ENCODE data around the gene C10orf105.

Gene C10orf105

DNA sequence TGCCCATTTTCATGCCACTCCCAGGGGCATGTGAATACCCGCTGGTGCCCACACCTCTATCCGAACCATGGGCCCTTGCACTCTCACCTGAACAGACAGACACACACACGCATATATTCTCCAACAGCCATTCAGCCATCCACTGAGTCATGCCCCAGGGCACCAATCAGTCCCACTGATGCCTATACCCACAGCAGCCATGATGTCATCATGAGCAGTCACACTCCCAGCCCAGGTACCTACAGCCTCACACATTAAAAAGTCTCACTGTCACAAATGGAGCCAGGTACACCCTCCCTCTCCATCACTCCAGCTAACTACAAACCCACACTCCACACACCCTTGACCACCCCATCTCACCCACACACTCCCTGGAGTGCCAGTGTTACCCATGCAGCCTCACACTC, 41.5 kb upstream of the C10orf105 start:
- H3K36me3 ChIP-seq (ENCODE audit: low read depth) = no peaks in the 10 kb centered on the region
- no peak overlapping the region for H3K4me3 ChIP-seq (ENCODE audit: severe bottlenecking)
- H3K9me3 ChIP-seq (ENCODE audit: severe bottlenecking) = no peaks in the 10 kb centered on the region
- peaks cover 9% of the 10 kb centered on the region for H3K4me1 ChIP-seq (ENCODE audit: insufficient read depth, poor library complexity, severe bottlenecking)
- TF ChIP-seq, protein P1, sequence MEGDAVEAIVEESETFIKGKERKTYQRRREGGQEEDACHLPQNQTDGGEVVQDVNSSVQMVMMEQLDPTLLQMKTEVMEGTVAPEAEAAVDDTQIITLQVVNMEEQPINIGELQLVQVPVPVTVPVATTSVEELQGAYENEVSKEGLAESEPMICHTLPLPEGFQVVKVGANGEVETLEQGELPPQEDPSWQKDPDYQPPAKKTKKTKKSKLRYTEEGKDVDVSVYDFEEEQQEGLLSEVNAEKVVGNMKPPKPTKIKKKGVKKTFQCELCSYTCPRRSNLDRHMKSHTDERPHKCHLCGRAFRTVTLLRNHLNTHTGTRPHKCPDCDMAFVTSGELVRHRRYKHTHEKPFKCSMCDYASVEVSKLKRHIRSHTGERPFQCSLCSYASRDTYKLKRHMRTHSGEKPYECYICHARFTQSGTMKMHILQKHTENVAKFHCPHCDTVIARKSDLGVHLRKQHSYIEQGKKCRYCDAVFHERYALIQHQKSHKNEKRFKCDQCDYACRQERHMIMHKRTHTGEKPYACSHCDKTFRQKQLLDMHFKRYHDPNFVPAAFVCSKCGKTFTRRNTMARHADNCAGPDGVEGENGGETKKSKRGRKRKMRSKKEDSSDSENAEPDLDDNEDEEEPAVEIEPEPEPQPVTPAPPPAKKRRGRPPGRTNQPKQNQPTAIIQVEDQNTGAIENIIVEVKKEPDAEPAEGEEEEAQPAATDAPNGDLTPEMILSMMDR (IDR thresholded peaks at IDR 0.05; ENCODE audit: poor library complexity, severe bottlenecking) = no peak
- H3K27me3 ChIP-seq (ENCODE audit: insufficient read depth, poor library complexity, severe bottlenecking) = no peaks in the 10 kb centered on the region
- ATAC-seq (ENCODE audit: low read depth) (peak; percentile 56), DNase-seq (ENCODE audit: low spot score) (no peak)
- no peak overlapping the region for H3K27ac ChIP-seq (ENCODE audit: poor library complexity, severe bottlenecking)

DNA sequence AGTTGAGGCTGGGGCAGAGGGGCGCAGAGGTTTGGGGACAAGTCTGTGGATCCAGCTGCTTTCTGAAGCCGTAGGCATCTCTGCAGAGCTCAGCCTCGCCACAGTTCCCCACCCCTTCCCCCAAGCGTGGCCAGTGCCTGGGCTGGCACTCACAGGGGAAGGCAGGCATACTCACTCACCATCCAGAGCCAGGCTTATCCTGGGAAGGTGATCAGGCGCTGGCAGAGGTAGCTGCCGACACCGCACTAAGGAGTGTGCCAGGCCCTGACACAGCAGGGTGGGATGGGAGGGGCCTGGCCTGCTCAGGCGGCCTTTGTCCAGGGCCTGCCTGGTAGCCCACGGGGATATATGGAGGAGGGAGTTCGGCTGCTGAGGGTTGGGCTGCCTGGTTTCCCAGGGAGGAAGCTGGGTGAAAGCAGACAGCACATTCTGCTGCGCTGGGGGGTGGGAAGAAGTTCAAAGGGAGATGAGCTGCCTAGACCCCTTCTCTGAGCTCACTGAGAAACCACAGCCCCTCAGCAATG, 37.9 kb upstream of the C10orf105 start:
- Histone ChIP-seq H3K36me3 (ENCODE audit: low read depth) (no peaks in the 10 kb centered on the region), H3K27ac (ENCODE audit: poor library complexity, severe bottlenecking) (no peak overlapping the region), H3K4me1 (ENCODE audit: insufficient read depth, poor library complexity, severe bottlenecking) (peaks cover 4% of the 10 kb centered on the region), H3K9me3 (ENCODE audit: severe bottlenecking) (no peaks in the 10 kb centered on the region), H3K27me3 (ENCODE audit: insufficient read depth, poor library complexity, severe bottlenecking) (no peaks in the 10 kb centered on the region), H3K4me3 (ENCODE audit: severe bottlenecking) (no peak overlapping the region)
- TF ChIP-seq, protein P1 (IDR thresholded peaks at IDR 0.05; ENCODE audit: poor library complexity, severe bottlenecking) = no peak
- DNase-seq (ENCODE audit: low spot score) = no peak
- no peak; the same call in 2 of the 3 replicates for ATAC-seq (ENCODE audit: low read depth)

DNA sequence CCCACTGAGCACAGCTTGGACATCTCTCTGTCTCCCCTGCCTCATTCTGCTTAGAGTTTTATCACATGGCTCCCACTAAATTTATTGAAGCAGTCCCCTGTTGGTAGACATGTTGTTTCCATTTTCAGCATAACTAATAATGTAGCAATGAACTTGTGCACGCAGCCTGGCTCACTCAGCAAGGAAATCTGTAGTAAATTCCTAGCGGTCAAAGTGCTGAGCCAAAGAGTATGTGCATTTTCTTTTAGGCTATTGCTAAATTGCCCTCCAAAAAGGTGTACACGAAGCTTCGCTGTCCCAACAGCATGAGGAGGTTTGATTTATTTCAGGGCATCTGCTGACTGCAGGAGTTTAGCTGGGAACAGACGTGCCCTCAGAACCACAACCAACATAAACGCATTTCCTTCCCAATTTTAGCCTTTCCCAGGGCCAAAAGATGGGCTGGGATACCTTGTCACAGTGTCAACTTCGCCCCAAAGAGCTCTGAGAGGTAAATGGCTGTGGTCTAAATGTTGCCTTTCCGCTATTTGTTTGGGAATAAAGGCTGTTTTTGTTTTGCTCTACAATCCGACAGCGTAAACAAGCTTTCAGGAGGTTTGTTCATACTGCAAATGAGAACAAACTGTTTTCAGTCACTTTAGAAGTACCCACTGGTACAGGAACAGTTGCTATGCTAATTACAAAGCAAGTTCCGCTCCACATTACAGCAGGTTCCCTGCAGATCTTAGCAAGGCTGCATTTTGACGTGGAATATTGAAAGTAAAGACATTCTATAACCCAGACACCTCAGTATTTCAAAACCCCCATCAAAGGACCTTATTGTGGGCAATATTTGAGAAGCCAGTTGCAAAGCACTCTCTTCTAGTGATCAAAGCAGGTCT, 37.0 kb upstream of the C10orf105 start:
- ATAC-seq (ENCODE audit: low read depth) = no peak

DNA sequence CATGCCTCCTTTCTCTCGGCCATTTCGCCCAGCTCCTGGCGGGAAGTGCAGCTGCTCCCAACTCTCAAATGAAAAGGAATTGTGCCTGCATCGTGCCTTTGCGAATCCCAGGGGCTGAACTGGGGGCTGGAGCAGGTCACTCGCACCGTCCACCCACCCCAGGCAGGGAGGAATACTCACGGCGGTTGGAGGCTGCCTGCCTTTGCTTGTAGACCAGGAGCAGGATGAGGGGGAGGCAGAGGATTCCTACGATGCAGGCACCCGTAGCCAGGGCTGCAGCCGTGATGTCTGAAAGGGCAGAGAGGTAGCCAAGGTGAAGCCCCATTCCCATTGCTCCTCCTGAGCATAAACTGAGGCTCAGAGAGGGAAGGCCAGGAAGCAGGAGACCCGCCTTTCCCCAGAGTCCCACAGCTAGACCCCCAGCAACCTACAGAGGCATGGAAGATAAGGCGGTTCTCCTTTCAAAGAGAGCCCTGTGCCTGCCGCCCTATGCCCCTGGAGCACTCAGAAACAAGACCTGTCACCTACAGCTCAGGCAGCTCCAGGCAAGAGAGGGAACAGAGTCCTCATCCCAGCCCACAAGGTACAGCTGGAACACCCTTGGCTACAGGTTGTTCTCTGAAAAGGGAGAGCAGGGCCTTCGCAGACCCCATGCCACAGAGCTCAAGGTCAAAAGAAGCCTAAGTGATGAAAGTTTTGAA, 35.8 kb upstream of the C10orf105 start:
- DNase-seq (ENCODE audit: low spot score) = no peak
- TF ChIP-seq, protein P1 (IDR thresholded peaks at IDR 0.05; ENCODE audit: poor library complexity, severe bottlenecking) = no peak
- Histone ChIP-seq H3K36me3 (ENCODE audit: low read depth) (no peaks in the 10 kb centered on the region), H3K27me3 (ENCODE audit: insufficient read depth, poor library complexity, severe bottlenecking) (no peaks in the 10 kb centered on the region), H3K4me1 (ENCODE audit: insufficient read depth, poor library complexity, severe bottlenecking) (no peaks in the 10 kb centered on the region), H3K27ac (ENCODE audit: poor library complexity, severe bottlenecking) (no peak overlapping the region), H3K9me3 (ENCODE audit: severe bottlenecking) (no peaks in the 10 kb centered on the region), H3K4me3 (ENCODE audit: severe bottlenecking) (no peak overlapping the region)
- no peak for ATAC-seq (ENCODE audit: low read depth)

More for the DNA sequence above, 37.0 kb upstream of the C10orf105 start:
- H3K9me3 ChIP-seq (ENCODE audit: severe bottlenecking) = no peaks in the 10 kb centered on the region
- TF ChIP-seq, protein P1 (IDR thresholded peaks at IDR 0.05; ENCODE audit: poor library complexity, severe bottlenecking) = no peak
- peaks cover 4% of the 10 kb centered on the region for H3K4me1 ChIP-seq (ENCODE audit: insufficient read depth, poor library complexity, severe bottlenecking)
- H3K36me3 ChIP-seq (ENCODE audit: low read depth) = no peaks in the 10 kb centered on the region
- no peaks in the 10 kb centered on the region for H3K27me3 ChIP-seq (ENCODE audit: insufficient read depth, poor library complexity, severe bottlenecking)
- no peak for DNase-seq (ENCODE audit: low spot score)
- H3K27ac ChIP-seq (ENCODE audit: poor library complexity, severe bottlenecking) = no peak overlapping the region
- H3K4me3 ChIP-seq (ENCODE audit: severe bottlenecking) = no peak overlapping the region

Measured in RWPE2 (cell line).